Esophagus (tissue), 2 donors: Measurements from ENCODE around the gene S100A7. TPM values are rescaled to one million over a fixed set of nuclear protein-coding genes. Genes with fewer than 3 reads are reported as not detected.
"Not testable (repeated sequence)": the region's sequence is repeated elsewhere in the genome, so short reads cannot be mapped to it uniquely, and the experiment has no call there.

Experiments
- H3K27ac ChIP-seq, 2 donors: one replicate each; pipeline ENCODE4 v1.5.1; 2013; ENCODE audit warnings: low read depth in 2 of 2, mild to moderate bottlenecking in 2 of 2, inconsistent platforms in 1 of 2, low read length in 1 of 2, moderate library complexity in 1 of 2
- H3K27me3 ChIP-seq, 2 donors: one replicate each; pipeline ENCODE4 v1.6.1; 2013; ENCODE audit warnings: low read length in 2 of 2, control low read depth in 1 of 2, mild to moderate bottlenecking in 1 of 2; ENCODE audit not compliant: insufficient read depth in 2 of 2, control insufficient read depth in 1 of 2
- H3K36me3 ChIP-seq, 2 donors: one replicate each; pipeline ENCODE4 v1.6.1; 2013; ENCODE audit warnings: low read length in 1 of 2; ENCODE audit not compliant: control insufficient read depth in 2 of 2, insufficient read depth in 2 of 2
- H3K4me1 ChIP-seq, 2 donors: one replicate each; pipeline ENCODE4 v1.6.1; 2013; ENCODE audit warnings: low read length in 1 of 2; ENCODE audit not compliant: control insufficient read depth in 2 of 2, insufficient read depth in 2 of 2
- H3K4me3 ChIP-seq, 2 donors: one replicate each; pipeline ENCODE4 v1.5.1; 2013; ENCODE audit warnings: low read length in 2 of 2, mild to moderate bottlenecking in 2 of 2, low read depth in 1 of 2, moderate library complexity in 1 of 2
- H3K9me3 ChIP-seq, 2 donors: one replicate each; pipeline ENCODE4 v1.6.1; 2013; ENCODE audit warnings: mild to moderate bottlenecking in 2 of 2, low read depth in 1 of 2, low read length in 1 of 2, moderate library complexity in 1 of 2; ENCODE audit not compliant: control insufficient read depth in 2 of 2, insufficient read depth in 1 of 2
- WGBS, 2 donors: extraction: QIAGEN DNeasy Blood & Tissue Kit; methylation state at CpG; one replicate each; pipeline ENCODE4 v1.1.7; 2013; 5-methylcytosine and 5-hydroxymethylcytosine counted together
- polyA plus RNA-seq, 2 donors: library from polyadenylated mRNA; stranded (reverse); fragments of 200-250 nt; gene quantifications; one replicate each; pipeline ENCODE4 v1.2.3, GENCODE V29; 2013
- donor health status: healthy with polysubstance abuse.
- donor health status: Bipolar disorder and iron deficiency.

The S100A7 gene
- polyA plus RNA-seq, 2 donors = 115 to 689 TPM

DNA sequence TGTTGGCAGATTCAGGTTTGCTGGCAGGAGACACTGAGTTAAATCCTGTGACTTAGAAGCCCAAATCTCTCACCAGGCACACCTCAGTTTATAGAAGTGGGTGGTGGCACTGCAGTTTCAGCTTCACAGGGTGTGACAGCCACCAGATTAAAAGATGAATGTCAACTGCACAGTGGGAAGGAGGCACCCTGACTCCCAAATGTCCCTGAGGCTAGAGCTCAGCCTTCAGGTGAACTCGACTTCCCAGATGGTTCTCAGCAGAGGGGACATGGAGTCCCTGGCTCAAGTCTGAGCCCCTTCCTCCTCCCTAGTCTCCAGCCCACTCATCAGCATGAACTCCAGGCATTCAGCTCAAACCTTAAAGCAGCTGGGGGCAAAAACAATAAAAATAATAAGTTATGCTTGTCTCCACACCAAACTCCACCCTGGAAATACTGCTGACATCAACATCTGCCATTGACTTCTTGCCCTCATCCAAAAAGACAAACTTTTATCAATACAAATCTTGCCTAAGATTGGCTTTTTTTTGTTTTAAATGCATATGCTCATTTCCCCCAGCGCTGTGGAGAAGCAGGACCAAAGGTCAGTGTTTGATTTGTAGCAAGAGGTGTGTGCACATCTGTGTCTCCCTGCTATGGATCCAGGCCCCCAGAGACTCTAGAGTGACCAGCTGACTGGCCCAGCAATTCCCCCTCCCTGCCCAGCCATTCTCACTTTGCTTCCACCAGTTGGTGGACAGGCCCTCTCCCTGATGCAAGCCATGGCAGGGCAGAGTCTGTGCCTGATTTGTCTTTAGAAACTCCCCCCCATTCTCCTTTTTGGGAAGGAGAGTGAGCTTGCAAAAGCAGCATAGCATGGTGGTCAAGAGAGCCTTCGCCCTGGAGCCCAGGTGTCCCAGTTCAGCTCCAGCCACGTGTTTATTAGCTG lies 18.5 kb upstream of the S100A7 start:
- Histone ChIP-seq H3K27me3 (no peaks in the 10 kb centered on the region), H3K4me1 (peaks cover 0 to 9% of the 10 kb centered on the region in 2 donors), H3K4me3 (no peak overlapping the region), H3K36me3 (no peaks in the 10 kb centered on the region), H3K27ac (peak overlapping the region; percentile 89), H3K9me3 (no peaks in the 10 kb centered on the region)
- 43 to 54% methylated on average over 4 of the region's 4 CpGs for WGBS, 2 donors

DNA sequence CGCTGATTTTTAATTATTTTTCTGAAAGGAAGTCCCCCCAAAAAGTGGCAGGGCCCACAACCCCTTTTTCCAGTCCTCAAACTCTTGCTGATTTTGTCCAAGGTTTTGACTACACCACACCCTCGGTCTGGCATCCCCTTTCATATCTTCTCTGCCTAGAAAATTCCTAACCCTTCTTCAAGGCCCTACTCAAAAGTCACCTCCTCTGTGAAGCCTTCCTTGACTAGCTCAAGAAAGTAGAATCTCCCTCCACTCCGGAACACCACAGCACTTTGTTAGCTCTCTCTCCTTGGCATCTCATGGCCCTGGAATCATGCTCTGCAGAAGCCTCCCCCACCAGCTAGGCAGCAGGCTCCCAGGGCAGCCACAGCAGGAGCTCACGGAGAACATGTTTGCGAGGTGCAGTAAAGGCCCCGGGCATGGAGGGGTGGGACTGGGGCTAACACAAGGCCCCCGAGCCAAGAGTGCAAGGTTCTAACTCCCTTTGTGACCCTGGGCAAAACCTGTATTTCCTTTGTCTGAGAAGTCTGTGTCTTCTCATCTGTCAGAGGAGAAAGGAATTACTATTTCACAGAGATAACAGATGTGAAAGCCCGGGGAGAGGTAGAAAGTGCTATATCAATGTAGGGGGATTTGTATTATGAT lies 17.7 kb upstream of the S100A7 start:
- Histone ChIP-seq H3K36me3 (no peaks in the 10 kb centered on the region), H3K4me3 (no peak overlapping the region), H3K27me3 (no peaks in the 10 kb centered on the region), H3K27ac (peak overlapping the region; percentile 89 to 94), H3K4me1 (peaks cover 0 to 6% of the 10 kb centered on the region in 2 donors), H3K9me3 (no peaks in the 10 kb centered on the region)
- WGBS, 2 donors = 51% methylated on average over 8 of the region's 8 CpGs

DNA sequence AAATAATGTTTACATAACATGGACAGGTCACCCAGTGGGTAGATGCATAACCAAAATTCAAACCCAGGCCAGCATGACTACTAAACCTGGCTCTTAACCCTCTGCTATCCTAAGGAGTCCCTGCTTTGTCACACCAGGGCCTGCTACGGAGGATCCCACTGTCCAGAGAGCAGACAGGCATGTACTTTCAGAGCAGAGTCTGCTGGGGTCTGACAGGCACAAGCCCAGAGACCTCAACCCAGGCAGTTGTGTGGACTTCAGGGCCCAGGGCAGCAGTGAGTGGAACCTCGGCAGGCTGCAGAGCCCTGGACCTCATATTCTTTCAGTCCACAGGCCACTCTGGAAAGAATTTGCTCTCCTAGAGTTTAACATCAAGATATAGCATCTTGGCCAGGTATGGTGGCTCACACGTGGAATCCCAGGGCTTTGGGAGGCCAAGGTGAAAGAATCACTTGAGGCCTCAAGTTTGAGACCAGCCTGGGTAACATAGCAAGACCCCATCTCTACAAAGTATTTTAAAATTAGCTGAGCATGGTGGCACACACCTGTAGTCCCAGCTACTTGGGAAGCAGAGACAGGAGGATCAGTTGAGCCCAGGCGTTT lies 16.1 kb upstream of the S100A7 start:
- no peaks in the 10 kb centered on the region for H3K27me3 ChIP-seq
- H3K27ac ChIP-seq = peak overlapping the region in 1 of 2 donors; percentile 24
- 77 to 88% methylated on average over 4 of the region's 4 CpGs for WGBS, 2 donors

DNA sequence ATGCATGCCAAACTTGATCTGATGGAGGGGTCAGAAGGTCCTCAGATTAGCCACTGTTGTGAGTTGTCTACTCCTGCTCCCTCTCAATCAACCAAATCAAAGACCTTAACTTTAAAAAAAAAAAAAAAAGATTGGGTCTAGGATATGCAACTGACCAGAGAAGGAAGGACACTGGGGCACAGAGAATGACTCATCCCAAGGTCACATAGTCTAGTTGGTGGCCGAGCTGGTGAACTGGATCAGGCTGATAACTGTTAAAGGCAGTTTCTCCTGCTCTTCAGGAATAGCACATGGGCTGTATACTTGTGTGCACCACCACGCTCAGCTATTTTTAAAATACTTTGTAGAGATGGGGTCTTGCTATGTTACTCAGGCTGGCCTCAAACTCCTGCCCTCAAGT lies 14.8 kb upstream of the S100A7 start:
- H3K27ac ChIP-seq = peak overlapping the region in 1 of 2 donors; percentile 56

More for the DNA sequence above, 16.1 kb upstream of the S100A7 start:
- Histone ChIP-seq H3K36me3 (no peaks in the 10 kb centered on the region), H3K9me3 (no peaks in the 10 kb centered on the region), H3K4me3 (no peak overlapping the region), H3K4me1 (peaks cover 0 to 6% of the 10 kb centered on the region in 2 donors)

DNA sequence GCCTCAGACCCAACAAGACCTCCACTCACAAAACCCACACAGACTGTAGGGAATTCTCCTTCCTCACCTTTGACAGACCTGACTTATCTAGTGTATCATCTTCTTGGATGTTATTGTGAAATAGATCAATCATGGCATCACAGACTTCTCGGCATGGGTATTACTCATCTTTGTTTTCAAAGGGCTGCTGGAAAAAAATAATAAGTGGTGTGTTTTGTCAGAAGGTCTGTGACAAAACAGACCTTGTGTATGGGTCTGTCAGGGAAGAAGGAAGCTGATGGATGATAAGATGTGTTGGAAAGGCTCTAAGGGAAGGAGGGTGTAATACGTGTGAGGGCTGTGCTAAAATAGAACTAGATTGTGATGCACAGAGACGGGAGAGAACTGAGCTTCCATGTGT lies 13.9 kb upstream of the S100A7 start:
- peaks cover 0 to 6% of the 10 kb centered on the region in 2 donors for H3K4me1 ChIP-seq

More for the DNA sequence above, 14.8 kb upstream of the S100A7 start:
- Histone ChIP-seq H3K36me3 (no peaks in the 10 kb centered on the region), H3K4me3 (no peak overlapping the region), H3K27me3 (no peaks in the 10 kb centered on the region), H3K4me1 (peaks cover 0 to 6% of the 10 kb centered on the region in 2 donors), H3K9me3 (peaks cover 0 to 5% of the 10 kb centered on the region in 2 donors)
- 75 to 77% methylated on average over 2 of the region's 2 CpGs for WGBS, 2 donors

DNA sequence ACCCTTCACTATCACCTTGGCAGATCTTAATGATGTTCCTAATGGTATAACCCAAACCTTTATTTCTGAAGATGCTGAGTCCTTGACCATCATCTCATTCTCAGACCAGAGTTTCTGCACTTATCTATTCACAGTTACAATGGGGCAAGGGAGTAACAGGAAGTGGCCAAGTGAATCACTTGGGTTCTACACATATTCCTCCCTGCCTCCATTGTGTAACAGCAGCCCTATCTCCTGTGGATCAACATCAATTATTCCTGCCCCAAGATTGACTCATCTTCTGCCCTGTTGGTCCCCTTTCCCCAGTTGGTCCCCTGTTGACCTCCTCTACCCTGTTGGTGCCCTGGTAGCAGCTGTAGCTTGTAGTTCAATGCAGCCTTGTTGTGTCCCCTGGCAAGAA lies 10.3 kb upstream of the S100A7 start:
- H3K4me1 ChIP-seq = no peaks in the 10 kb centered on the region
- no peaks in the 10 kb centered on the region for H3K27me3 ChIP-seq
- no peak overlapping the region for H3K27ac ChIP-seq
- H3K36me3 ChIP-seq = no peaks in the 10 kb centered on the region
- no peak overlapping the region for H3K4me3 ChIP-seq
- peaks cover 0 to 5% of the 10 kb centered on the region in 2 donors for H3K9me3 ChIP-seq

More for the DNA sequence above, 13.9 kb upstream of the S100A7 start:
- H3K27me3 ChIP-seq = no peaks in the 10 kb centered on the region
- H3K27ac ChIP-seq = peak overlapping the region in 1 of 2 donors; percentile 42
- H3K9me3 ChIP-seq = peaks cover 0 to 5% of the 10 kb centered on the region in 2 donors
- H3K4me3 ChIP-seq = no peak overlapping the region
- H3K36me3 ChIP-seq = no peaks in the 10 kb centered on the region
- WGBS, 2 donors = 59 to 74% methylated on average over 3 of the region's 3 CpGs

DNA sequence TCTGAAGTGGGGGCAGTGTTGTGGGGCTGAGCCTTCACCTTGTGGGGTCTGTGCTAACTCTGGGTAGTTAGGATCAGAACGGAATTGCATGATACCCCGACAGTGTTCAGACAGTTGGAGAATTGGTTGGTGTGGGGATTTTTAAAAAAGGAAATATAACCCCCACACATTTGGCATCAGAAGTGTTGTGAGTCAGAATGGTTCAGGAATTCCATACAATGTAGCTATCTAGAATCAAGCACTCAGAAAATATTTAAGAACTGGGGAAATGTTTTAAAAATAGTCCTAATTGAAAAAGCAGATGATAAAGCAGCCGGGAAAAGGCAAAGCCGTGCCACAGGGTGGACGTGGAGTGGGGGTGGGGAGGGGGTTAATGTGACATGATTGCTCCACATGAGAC lies 6.5 kb upstream of the S100A7 start:
- Histone ChIP-seq H3K36me3 (no peaks in the 10 kb centered on the region), H3K4me3 (no peak overlapping the region), H3K27ac (no peak overlapping the region), H3K9me3 (peaks cover 0 to 5% of the 10 kb centered on the region in 2 donors), H3K4me1 (no peaks in the 10 kb centered on the region), H3K27me3 (no peaks in the 10 kb centered on the region)
- WGBS, 2 donors = 63 to 65% methylated on average over 5 of the region's 5 CpGs

DNA sequence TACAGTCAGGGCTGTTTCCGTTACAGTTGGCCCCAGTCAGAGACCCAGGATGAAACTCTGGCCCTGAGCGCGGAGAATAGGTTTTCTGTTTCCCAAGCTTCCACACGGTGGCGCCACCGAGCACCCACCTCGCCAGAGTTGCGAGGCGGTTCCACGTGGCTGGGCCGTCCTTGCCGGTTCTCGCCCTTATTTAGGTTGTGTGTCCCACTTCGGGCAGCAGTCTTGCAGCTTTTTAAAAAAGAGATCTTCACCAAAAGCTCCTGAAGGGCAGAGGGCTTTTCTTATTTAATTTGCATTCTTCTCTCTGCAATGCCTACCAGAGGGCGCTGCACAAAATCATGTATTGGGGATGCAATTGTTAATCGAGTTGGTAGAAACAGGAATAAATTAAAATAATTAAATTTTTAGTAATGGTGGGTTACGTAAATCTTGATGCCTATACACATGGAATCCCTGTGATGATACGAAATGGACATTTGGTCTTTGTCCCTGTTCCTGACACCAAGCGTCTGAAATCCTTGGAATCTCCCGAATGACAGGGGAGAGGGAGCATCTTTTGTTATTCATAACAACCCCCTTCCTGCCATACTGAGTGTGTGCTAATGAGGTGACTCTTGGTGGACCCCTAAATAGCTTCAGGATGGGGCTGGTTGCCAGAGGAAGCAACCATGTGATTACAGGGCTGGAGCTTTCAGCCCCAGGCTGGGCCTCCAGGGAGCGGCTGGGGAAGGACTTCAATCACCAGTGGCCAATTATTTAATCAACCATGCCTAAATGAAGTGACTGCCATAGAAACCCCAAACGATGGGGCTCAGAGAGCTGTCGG lies 5.6 kb upstream of the S100A7 start:
- H3K27me3 ChIP-seq = no peaks in the 10 kb centered on the region
- no peak overlapping the region for H3K4me3 ChIP-seq
- WGBS, 2 donors = 25 to 26% methylated on average over 23 of the region's 23 CpGs
- no peaks in the 10 kb centered on the region for H3K9me3 ChIP-seq
- H3K36me3 ChIP-seq = no peaks in the 10 kb centered on the region
- H3K27ac ChIP-seq = no peak overlapping the region
- no peaks in the 10 kb centered on the region for H3K4me1 ChIP-seq

DNA sequence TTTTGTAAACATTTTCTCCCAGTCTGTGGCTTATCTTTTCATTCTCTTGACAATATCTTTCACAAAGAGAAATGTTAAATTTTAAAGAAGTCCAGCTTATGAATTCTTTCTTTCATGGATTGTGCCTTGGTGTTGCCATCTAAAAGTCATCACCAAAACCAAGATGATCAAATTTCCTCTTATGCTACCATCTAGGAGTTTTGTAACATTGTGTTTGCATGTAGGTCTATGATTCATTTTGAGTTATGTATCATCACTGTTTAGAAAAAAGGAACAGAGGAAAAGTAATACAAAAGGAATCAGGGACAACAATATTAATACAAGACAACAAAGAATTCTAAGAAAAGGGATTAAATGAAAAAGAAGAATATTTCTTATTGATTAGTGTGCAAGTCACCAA lies 2.3 kb upstream of the S100A7 start:
- not testable (repeated sequence) for H3K36me3 ChIP-seq, H3K4me1 ChIP-seq, H3K9me3 ChIP-seq, H3K4me3 ChIP-seq, H3K27me3 ChIP-seq, H3K27ac ChIP-seq
